HG03442 (cell line): ENCODE results near the gene IFNA17.
"Not testable (repeated sequence)": the region's sequence is repeated elsewhere in the genome, so short reads cannot be mapped to it uniquely, and the experiment has no call there.

Experiments
- ATAC-seq: cut with Tn5 transposase; IDR thresholded peaks from one replicate; pipeline ENCODE4 v1.9.1; 2021; ENCODE audit warnings: mild to moderate bottlenecking, moderate library complexity; ENCODE audit not compliant: unreplicated experiment

IFNA17 gene

GRCh38 chr9:21228122-21228521, at the start of gene IFNA17:
IFNA17 (minus strand) TSS chr9:21228222; CDS start chr9:21228173, 49 bp downstream.
- ATAC-seq, result no peak

GRCh38 chr9:21268347-21268657, 40.3 kb upstream of the IFNA17 start:
- ATAC-seq, result no peak

GRCh38 chr9:21267485-21268346, 39.7 kb upstream of the IFNA17 start:
- ATAC-seq, result peak; percentile 50

- ATAC-seq, result no peak
Observed at GRCh38 chr9:21266733-21267484, 38.9 kb upstream of the IFNA17 start.

GRCh38 chr9:21265421-21266189, 37.6 kb upstream of the IFNA17 start:
- ATAC-seq, result no peak

GRCh38 chr9:21255538-21256212, 27.7 kb upstream of the IFNA17 start:
- no peak for ATAC-seq

- peak; percentile 82 for ATAC-seq
Observed at GRCh38 chr9:21252721-21253547, 24.9 kb upstream of the IFNA17 start.

GRCh38 chr9:21251638-21252037, 23.6 kb upstream of the IFNA17 start:
- no peak for ATAC-seq

GRCh38 chr9:21251190-21251589, 23.2 kb upstream of the IFNA17 start:
- ATAC-seq, result no peak

GRCh38 chr9:21244836-21245235, 16.8 kb upstream of the IFNA17 start:
- ATAC-seq, result no peak

- ATAC-seq, result no peak
Observed at GRCh38 chr9:21239911-21240310, 11.9 kb upstream of the IFNA17 start, which contains the start of gene IFNA14. IFNA14 (minus strand) TSS chr9:21240005; CDS start chr9:21239935, 70 bp downstream.

- ATAC-seq, result not testable (repeated sequence)
Observed at GRCh38 chr9:21236360-21236714, 8.3 kb upstream of the IFNA17 start.

GRCh38 chr9:21235468-21236359, 7.7 kb upstream of the IFNA17 start:
- peak; percentile 82 for ATAC-seq

- ATAC-seq, result no peak
Observed at GRCh38 chr9:21234153-21234687, 6.2 kb upstream of the IFNA17 start.

GRCh38 chr9:21233258-21233657, 5.2 kb upstream of the IFNA17 start:
- ATAC-seq, result no peak

GRCh38 chr9:21217211-21217610, 10.8 kb downstream of the IFNA17 start, which contains the start of gene IFNA16:
IFNA16 (minus strand) TSS chr9:21217311; CDS start chr9:21217305, 6 bp downstream.
- ATAC-seq, result not testable (repeated sequence)

GRCh38 chr9:21213411-21214326, 14.4 kb downstream of the IFNA17 start:
- peak; percentile 73 for ATAC-seq
